ENCODE measurements around the gene C1R.
"Not testable (repeated sequence)": the region's sequence is repeated elsewhere in the genome, so short reads cannot be mapped to it uniquely, and the experiment has no call there.

The C1R gene

DNA sequence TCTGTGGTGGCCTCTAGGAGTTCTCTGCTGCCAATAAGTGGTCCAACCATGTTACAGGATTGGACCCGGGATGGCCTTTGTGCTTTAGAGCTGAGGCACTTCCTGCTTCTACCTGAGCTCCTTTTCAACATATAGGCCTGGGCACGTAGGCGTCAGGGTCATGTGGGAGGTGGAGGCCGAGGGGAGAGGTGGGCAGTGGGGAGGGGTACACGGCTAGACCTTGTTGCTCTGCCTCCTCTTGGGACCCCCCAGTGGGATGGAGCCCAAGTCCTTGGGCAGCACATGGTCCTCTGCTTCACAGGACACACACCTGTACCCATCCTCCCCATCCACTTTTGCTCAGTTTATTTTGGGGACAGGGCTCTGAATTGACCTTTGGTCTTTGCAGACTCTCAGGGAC is 29.1 kb upstream of the C1R start:
- no peak for DNase-seq (ENCODE audit: extremely low read depth in 1 of 2, low read depth in 1 of 2)

DNA sequence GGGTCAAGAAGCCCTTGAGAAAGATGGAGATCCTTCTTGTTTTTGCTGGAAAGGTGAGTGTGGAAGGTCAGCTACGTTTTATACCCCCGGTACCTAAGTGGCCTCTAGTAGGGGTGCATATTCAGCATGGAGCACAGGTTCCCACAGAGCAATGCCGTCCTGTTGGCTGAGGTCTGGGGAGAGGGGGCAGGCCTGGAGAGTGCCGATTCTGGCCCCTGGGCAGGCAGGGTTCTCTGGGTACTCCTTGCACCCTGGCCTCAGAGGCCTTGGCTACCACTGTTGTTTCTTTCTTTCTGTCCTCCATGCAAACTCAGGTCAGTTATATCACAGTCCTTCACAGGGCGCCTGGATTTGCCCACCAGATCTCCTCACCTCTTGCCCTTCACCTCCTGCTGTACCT is 27.9 kb upstream of the C1R start:
- no peak for DNase-seq (ENCODE audit: extremely low read depth in 1 of 2, low read depth in 1 of 2)

- DNase-seq (ENCODE audit: extremely low read depth in 1 of 2, low read depth in 1 of 2): no peak
Observed at GRCh38 chr12:7118881-7119280, 26.6 kb upstream of the C1R start.

DNA sequence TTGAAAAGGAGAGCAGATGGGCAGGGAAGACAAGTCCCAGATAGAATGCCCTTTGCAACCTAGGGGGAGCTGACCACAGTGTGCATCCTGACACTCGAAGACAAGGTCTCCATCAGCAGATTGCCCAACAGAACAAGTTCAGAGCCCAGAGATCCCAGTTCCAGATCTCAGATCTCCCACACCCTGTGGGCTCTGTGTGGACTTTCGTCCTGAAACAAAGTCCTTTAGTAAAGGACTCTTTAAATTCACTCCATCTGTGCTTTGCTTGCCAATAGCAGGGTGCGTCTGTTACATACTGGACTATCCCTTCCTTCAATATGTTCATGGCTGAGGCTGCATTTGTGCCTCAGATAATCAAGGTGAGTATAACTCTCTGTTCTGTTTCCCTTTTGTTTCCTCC is 25.4 kb upstream of the C1R start:
- no peak for DNase-seq (ENCODE audit: extremely low read depth in 1 of 2, low read depth in 1 of 2)

- DNase-seq (ENCODE audit: extremely low read depth in 1 of 2, low read depth in 1 of 2): no peak
Observed at GRCh38 chr12:7116916-7117315, 24.7 kb upstream of the C1R start.

GRCh38 chr12:7116196-7116595 is 24.0 kb upstream of the C1R start:
- no peak for DNase-seq (ENCODE audit: extremely low read depth in 1 of 2, low read depth in 1 of 2)

DNA sequence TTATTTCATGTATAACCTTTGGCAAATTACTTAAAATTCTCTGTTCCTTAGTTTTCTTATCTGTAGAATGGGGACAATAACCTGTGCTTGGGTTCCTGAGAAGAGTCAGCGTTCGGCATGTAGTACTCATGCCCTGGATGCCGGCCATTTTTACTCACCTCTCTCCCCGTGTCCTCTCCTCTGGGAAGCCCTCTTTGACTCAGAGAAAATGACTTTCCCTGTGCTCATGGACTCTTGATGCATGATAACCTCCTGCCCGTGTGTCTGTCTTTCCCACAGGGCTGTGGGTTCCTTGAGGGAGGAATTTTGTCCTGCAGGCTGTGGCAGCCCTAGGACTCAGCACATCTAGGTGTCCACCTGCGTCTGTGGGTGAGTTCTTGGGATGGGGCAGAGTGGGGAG is 22.6 kb upstream of the C1R start:
- no peak for DNase-seq (ENCODE audit: extremely low read depth in 1 of 2, low read depth in 1 of 2)

DNA sequence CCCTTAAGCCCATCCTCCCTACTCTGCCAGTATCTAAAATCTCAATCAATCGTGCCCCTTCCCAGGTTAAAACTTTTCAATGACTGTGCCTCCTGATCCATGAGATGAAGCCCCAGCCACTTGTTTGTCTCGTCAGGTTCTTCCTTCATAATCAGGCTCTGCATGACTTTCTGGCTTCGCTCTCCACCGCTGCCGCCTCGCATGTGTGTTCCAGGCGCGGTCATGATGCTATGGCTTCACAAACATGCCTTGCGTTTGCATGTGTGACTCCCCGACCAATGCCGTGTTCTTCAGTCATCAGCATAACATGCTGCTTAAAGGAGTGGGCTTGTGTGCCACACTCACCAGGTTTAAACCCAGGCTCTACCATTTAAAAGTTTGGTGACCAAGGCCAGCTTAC is 21.8 kb upstream of the C1R start:
- no peak for DNase-seq (ENCODE audit: extremely low read depth in 1 of 2, low read depth in 1 of 2)

DNA sequence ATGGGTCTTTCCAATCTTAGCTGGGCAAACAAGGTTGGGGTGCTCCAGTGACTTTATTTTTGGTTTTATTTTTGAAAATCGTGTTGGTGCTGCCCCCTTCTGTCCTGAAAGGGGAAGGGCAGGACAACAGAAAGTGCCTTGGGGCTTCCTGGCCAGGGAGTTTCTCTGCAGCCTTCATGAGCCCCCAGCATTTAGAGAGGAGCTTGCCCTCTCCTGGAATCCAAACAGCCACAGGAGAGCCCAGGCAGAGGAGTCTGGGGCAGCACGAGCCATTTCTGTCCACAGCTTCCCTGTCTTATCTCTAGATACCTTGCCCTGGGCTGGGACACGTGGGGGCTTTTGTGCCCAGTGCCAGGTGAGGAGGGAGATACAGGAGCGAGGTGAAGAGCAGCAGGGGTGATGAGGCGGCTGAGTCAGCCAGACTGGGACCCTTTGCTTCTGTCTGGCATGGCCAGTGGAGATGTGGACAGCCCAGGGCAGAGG is 21.2 kb upstream of the C1R start:
- no peak for DNase-seq (ENCODE audit: extremely low read depth in 1 of 2, low read depth in 1 of 2)

DNA sequence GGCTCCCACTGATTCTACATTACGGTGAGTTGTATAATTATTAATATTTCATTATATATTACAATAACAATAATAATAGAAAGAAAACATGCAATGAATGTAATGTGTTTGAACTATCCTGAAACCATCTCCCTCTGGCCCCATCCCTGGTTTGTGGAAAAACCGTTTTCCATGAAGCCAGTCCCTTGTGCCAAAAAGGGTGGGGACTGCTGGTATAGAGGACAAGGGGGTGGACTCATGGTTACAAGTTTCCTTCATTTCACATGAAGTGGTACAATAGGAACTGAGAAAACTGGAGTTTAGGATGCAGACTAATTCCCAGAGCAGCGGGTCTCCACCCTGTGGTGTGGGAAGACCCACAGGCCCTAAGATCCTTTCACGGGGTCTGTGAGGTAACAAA is 19.8 kb upstream of the C1R start:
- DNase-seq (ENCODE audit: extremely low read depth in 1 of 2, low read depth in 1 of 2): no peak

GRCh38 chr12:7110661-7111060 is 18.4 kb upstream of the C1R start:
- DNase-seq (ENCODE audit: extremely low read depth in 1 of 2, low read depth in 1 of 2): no peak

DNA sequence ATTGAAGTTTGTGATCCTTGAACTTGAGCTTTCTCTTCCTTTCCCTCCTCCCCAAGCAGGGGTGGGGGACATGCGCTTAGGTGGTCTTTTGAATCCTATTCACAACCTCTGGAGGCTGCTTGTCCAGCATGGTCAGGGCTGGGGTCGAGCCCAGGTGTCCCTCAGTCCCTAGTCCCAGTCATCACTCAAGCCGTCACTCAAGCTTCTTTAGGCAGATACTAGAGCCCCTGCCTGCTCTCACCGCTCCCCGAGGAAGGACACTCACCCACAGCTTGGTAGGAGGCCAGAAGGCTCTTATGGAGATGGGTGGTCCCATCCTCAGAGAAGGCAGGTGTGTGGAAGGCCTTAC is 17.3 kb upstream of the C1R start:
- DNase-seq (ENCODE audit: extremely low read depth in 1 of 2, low read depth in 1 of 2): no peak

GRCh38 chr12:7108796-7109571 is 16.7 kb upstream of the C1R start, which contains the start of gene C1RL:
C1RL (minus strand) TSS chr12:7109214; CDS start chr12:7109180, 34 bp downstream.
- DNase-seq (ENCODE audit: extremely low read depth in 1 of 2, low read depth in 1 of 2): peak; percentile 61 to 74

- peak; percentile 60 to 75 for DNase-seq (ENCODE audit: extremely low read depth in 1 of 2, low read depth in 1 of 2)
Observed at GRCh38 chr12:7108003-7108795, 16.0 kb upstream of the C1R start.

- no peak for DNase-seq (ENCODE audit: extremely low read depth in 1 of 2, low read depth in 1 of 2)
Observed at GRCh38 chr12:7107636-7108002, 15.4 kb upstream of the C1R start.

GRCh38 chr12:7107181-7107580 is 14.9 kb upstream of the C1R start:
- not testable (repeated sequence) for DNase-seq (ENCODE audit: extremely low read depth in 1 of 2, low read depth in 1 of 2)

GRCh38 chr12:7106082-7106481 is 13.8 kb upstream of the C1R start:
- no peak for DNase-seq (ENCODE audit: extremely low read depth in 1 of 2, low read depth in 1 of 2)

DNA sequence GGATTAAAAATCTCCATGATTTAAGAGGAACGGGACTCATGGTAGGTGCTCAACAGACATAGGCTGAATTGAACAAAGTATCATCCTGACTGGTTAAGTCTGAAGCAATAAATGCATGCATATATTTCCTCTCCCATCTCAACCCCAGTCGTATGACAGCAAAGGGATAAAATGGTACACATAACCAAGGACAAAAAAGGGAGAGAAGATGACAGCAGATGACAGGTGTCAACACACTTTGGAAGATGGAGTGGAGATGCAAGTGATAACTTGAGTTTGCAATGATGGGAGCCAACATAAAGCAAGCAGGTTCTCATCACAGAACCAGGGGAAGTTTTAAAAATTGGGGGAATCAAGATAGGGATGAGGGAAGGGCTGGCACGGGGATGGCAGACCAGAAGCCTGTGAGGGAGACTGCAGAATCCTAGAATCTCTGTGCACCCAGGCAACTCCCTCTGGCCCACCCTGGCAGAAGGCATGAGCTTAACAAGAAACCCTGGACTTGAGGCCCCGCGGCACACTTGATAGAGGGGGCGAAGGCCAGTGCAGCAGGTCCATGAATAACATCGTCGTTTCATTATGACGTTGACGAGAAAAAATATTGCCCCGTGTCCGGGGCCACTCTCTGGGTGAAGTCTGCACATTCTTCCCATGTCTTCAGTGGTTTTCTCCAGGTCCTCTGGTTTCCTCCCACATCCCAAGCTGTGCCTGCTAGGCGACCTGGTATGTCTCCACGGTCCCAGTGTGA is 11.8 kb upstream of the C1R start:
- DNase-seq (ENCODE audit: extremely low read depth in 1 of 2, low read depth in 1 of 2): no peak

- no peak for DNase-seq (ENCODE audit: extremely low read depth in 1 of 2, low read depth in 1 of 2)
Observed at GRCh38 chr12:7102582-7102981, 10.3 kb upstream of the C1R start.

- DNase-seq (ENCODE audit: extremely low read depth in 1 of 2, low read depth in 1 of 2): no peak
Observed at GRCh38 chr12:7101694-7102131, 9.5 kb upstream of the C1R start.

DNA sequence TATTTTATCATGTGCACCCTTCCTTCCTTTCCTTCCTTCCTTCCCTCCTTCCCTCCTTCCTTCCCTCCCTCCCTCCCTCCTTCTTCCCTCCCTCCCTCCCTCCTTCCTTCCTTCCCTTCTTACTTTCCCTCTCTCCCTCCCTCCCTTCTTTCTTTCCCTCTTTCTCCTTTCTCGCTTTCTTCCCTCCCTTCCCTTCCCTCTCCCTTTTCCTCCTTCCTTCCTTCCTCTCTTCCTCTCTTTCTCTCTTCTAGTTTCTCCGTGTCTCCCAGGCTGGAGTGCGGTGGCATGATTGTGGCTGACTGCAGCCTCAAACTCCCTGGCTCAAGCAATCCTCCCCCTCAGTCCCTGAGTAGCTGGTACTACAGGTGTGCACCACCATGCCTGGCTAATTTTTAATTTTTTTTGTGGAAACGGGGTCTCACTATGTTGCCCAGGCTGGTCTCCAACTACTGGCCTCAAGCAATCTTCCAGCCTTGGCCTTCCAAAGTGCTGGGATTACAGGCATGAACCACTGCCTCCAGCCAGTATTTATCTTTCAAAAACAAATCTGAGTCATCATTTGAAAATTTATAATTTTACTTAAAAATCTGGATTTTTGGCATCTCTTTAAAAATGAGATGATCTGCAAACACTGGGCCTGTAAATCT is 8.9 kb upstream of the C1R start:
- no peak for DNase-seq (ENCODE audit: extremely low read depth in 1 of 2, low read depth in 1 of 2)

Measured in stimulated activated CD8-positive, alpha-beta memory T cell treated with anti-CD3 and anti-CD28 coated beads, Interleukin-7, amount 100 ng/mL, for 48 hours (primary cell).